Measurements from ENCODE around the gene SCAMP2. TPM values are rescaled to one million over a fixed set of nuclear protein-coding genes. Genes with fewer than 3 reads are reported as not detected.

Gene SCAMP2
- total and polyA plus RNA-seq, 2 experiments from 2014 or later: 34.7 to 51.3 TPM

GRCh38 chr15:74815961-74816360, 57.2 kb downstream of the SCAMP2 start:
- Mint-ChIP-seq H3K36me3 (ENCODE audit: low read depth) (no peaks in the 10 kb centered on the region; the same call in 2 of the 3 replicates), H3K27ac (no peak overlapping the region), H3K9me3 (no peaks in the 10 kb centered on the region), H3K4me1 (peaks cover 14% of the 10 kb centered on the region), H3K4me3 (no peak overlapping the region), H3K27me3 (ENCODE audit: insufficient read depth, low read depth, poor library complexity) (peaks cover 12% of the 10 kb centered on the region)
- ATAC-seq (no peak), DNase-seq (ENCODE audit: low spot score) (no peak)
- Histone ChIP-seq H3K4me2 (no peak overlapping the region), H3K27ac (ENCODE audit: low read depth) (no peak overlapping the region), H3K79me2 (replicated peaks; ENCODE audit: insufficient read depth) (no peaks in the 10 kb centered on the region), H3K9me2 (ENCODE audit: insufficient read depth) (no peaks in the 10 kb centered on the region), H3F3A (replicated peaks; ENCODE audit: low read depth) (peaks cover 3% of the 10 kb centered on the region; the same call in 1 of the 2 replicates), H3K27me3 (ENCODE audit: insufficient read depth) (no peaks in the 10 kb centered on the region), H3K36me3 (ENCODE audit: insufficient read depth) (no peaks in the 10 kb centered on the region), H3K4me1 (ENCODE audit: insufficient read depth) (0 out of 2 replicates have a peak, but pooled peaks cover 7% of the 10 kb centered on the region), H2AFZ (0 out of 2 replicates have a peak overlapping the region, but pooled peaks have one; percentile 56), H3K4me3 (no peak overlapping the region), H4K20me1 (replicated peaks; ENCODE audit: insufficient read depth) (no peaks in the 10 kb centered on the region)
- TF ChIP-seq CREB1 (CRISPR knock-in tag; IDR thresholded peaks at IDR 0.05; ENCODE audit: low read depth) (no peak), REST (IDR thresholded peaks at IDR 0.05; ENCODE audit: unreplicated experiment) (no peak), JUNB (IDR thresholded peaks at IDR 0.05; ENCODE audit: unreplicated experiment) (no peak), CTCF (conservative IDR thresholded peaks at IDR 0.05; ENCODE audit: low read depth in 2 of 2) (no peak), STAT1 (IDR thresholded peaks at IDR 0.05; ENCODE audit: unreplicated experiment) (no peak), ZNF114 (CRISPR knock-in tag; IDR thresholded peaks at IDR 0.05) (no peak), NANOG (IDR thresholded peaks at IDR 0.05; ENCODE audit: borderline replicate concordance) (no peak), ZNF331 (CRISPR knock-in tag; IDR thresholded peaks at IDR 0.05; ENCODE audit: low read depth) (no peak), ZNF462 (CRISPR knock-in tag; IDR thresholded peaks at IDR 0.05) (no peak), EZH2 (IDR thresholded peaks at IDR 0.05; ENCODE audit: low read depth, unreplicated experiment) (no peak), POLR2AphosphoS5 (IDR thresholded peaks at IDR 0.05; ENCODE audit: low read depth) (no peak)

Measured in GM23338 (cell line).